HEK293T (cell line): ENCODE results near the gene LARP4B.

Experiments used
- CTCF ChIA-PET: fragments of 350-600 bp; formaldehyde crosslinking; extraction: SDS; loops from one replicate; lab custom pipeline; 2021; ENCODE audit warnings: antibody characterized with exemption, inconsistent platforms; lab: Yijun Ruan, JAX
- POLR2A ChIA-PET: fragments of 350-600 bp; formaldehyde crosslinking; extraction: SDS; loops from one replicate; lab custom pipeline; 2020; ENCODE audit warnings: antibody characterized with exemption, inconsistent platforms; lab: Yijun Ruan, JAX
- DNase-seq: peaks from one replicate; pipeline ENCODE4 v3.0.0; 2012; ENCODE audit warnings: mixed read lengths; ENCODE audit errors: extremely low spot score
- ARNT ChIP-seq: fragments of 450-650 bp; IDR thresholded peaks from 2 replicates; pipeline ENCODE4 v1.6.1; 2017; ENCODE audit warnings: mild to moderate bottlenecking
- BHLHE40 ChIP-seq: fragments of 450-650 bp; IDR thresholded peaks from 2 replicates; pipeline ENCODE4 v1.6.1; 2016; ENCODE audit warnings: mild to moderate bottlenecking, moderate library complexity, borderline replicate concordance
- CTBP1 ChIP-seq: fragments of 450-650 bp; IDR thresholded peaks from 2 replicates; pipeline ENCODE4 v1.6.1; 2016; ENCODE audit warnings: borderline replicate concordance
- ELF4 ChIP-seq: fragments of 450-650 bp; IDR thresholded peaks from 2 replicates; pipeline ENCODE4 v1.6.1; 2017; ENCODE audit warnings: antibody characterized with exemption
- FOXA1 ChIP-seq: fragments of 450-650 bp; IDR thresholded peaks from 2 replicates; pipeline ENCODE4 v1.6.1; 2016; ENCODE audit warnings: mild to moderate bottlenecking
- FOXK2 ChIP-seq: fragments of 450-650 bp; IDR thresholded peaks from 2 replicates; pipeline ENCODE4 v1.6.1; 2016; ENCODE audit warnings: mild to moderate bottlenecking
- FOXM1 ChIP-seq: fragments of 450-650 bp; IDR thresholded peaks from 2 replicates; pipeline ENCODE4 v1.6.1; 2017; ENCODE audit warnings: mild to moderate bottlenecking, borderline replicate concordance
- HDGF ChIP-seq: fragments of 450-650 bp; IDR thresholded peaks from 2 replicates; pipeline ENCODE4 v1.6.1; 2017; ENCODE audit warnings: antibody characterized with exemption, borderline replicate concordance
- L3MBTL2 ChIP-seq: fragments of 450-650 bp; conservative IDR thresholded peaks from 2 replicates; pipeline ENCODE4 v1.6.1; 2016; ENCODE audit warnings: mild to moderate bottlenecking
- LEF1 ChIP-seq: fragments of 450-650 bp; IDR thresholded peaks from 2 replicates; pipeline ENCODE4 v1.6.1; 2017; ENCODE audit warnings: mild to moderate bottlenecking, borderline replicate concordance
- NFRKB ChIP-seq: fragments of 450-650 bp; IDR thresholded peaks from 2 replicates; pipeline ENCODE4 v1.6.1; 2016; ENCODE audit warnings: mild to moderate bottlenecking, moderate library complexity
- PKNOX1 ChIP-seq: fragments of 450-650 bp; IDR thresholded peaks from 2 replicates; pipeline ENCODE4 v1.6.1; 2016
- SP1 ChIP-seq: fragments of 450-650 bp; IDR thresholded peaks from 2 replicates; pipeline ENCODE4 v1.6.1; 2017
- SUZ12 ChIP-seq: fragments of 450-650 bp; IDR thresholded peaks from 2 replicates; pipeline ENCODE4 v1.6.1; 2016; ENCODE audit warnings: mild to moderate bottlenecking
- TARDBP ChIP-seq: fragments of 450-650 bp; IDR thresholded peaks from 2 replicates; pipeline ENCODE4 v1.6.1; 2016
- ZNF384 ChIP-seq: fragments of 450-650 bp; IDR thresholded peaks from 2 replicates; pipeline ENCODE4 v1.6.1; 2016

LARP4B gene

DNA sequence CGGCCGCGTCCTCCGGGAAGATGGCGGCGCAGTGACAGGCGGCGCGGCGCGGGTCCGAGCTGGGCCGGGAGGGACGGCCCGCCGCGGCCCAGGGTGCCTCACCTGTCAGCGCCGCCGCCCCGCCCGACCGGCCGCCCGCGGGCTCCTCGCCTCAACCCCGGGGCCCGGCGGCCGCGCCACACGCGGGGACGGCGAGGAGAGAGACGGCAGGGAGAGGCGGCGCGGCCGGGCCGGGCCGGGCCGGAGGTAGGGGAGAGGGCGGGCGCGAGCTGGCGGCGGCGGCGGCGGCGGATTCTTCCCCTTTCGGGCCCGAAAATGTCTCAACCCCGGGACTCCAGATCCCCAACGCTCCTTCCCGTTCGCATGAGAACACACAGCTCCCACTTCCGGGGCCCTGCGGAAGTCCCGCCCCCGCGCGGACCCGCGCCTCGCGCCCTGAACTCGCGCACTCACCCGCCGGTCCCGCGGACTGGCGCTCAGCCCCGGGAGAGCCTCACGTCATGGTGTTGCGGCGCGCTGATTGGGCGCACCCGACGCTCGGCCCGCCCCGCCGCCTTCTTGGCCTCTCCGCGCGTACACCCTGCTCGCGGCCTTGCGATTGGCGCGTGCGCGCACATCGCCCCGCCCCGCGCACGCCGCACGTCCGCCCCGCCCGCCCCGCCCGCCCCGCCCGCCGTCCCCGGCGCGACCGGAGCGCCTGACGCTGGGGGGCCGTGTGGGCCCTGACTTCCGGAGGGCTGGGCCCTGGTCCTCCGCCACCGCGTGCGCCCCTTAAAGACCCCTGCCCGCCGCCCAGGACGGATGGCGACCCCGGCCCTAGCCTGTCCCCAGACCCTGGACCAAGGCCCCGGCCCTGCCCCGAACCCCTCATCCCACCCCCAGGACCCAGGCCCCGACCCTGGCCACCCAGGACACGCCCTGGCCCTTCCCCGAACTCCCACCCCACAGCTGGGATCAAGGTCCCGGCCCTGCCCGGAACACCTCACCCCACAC, at the start of gene LARP4B:
Gene LARP4B (minus strand): TSS at position 380 of the 993 bp plus-strand sequence. CDS start 45,984 bp downstream, outside the sequence.
- TF ChIP-seq FOXM1 (0 out of 2 replicates have a peak, but pooled peaks have one; percentile 15), ARNT (0 out of 2 replicates have a peak, but pooled peaks have one; percentile 11), HDGF (no peak), FOXK2 (no peak), BHLHE40 (no peak), PKNOX1 (peak; percentile 64; the same call in 1 of the 2 replicates), SUZ12 (no peak)
- ChIA-PET POLR2A (interaction anchor here (0.6 to 1.0 kb wide), 8 partner anchors 11 to 265 kb away, joined by 3 to 7 read pairs (median 3); partner anchors contain the start of gene GTPBP4), CTCF (interaction anchor here (0.6 kb wide), 1 partner anchor 73 kb away, joined by 3 read pairs; no protein-coding TSS in a partner anchor)
- DNase-seq: peak; percentile 98

DNA sequence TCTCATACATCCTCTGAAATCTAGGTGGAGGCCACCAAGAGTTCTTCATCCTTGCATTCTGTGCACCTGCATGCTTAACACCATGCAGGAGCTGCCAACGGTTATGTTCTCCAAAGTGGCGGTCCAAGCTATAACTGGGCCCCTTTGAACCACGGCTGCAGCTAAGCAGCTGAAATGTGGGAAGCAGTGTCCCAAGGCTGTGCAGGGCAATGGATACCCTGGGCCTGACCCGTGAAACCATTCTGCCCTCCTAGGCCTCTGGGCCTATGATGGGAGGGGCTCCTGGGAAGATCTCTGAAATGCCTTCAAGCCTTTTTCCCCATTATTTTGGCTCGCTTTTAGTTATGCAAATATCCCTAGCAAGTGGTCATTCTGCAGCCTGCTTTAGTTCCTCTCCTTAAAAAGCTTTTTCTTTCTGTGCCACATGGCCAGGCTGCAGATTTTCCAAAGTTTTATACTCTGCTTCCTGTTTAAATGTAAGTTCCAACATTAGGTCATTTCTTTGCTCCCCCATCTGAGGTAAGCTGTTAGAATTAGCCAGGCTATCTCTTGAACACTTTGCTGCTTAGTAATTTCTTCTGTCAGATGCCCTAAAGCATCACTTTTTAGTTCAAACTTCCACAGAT, 49.1 kb upstream of the LARP4B start:
- no peak for DNase-seq
- ChIA-PET CTCF (no interaction called here), POLR2A (no interaction called here)
- TF ChIP-seq FOXA1: no peak
- TF ChIP-seq L3MBTL2: 0 out of 2 replicates have a peak, but pooled peaks have one; percentile 17
- TF ChIP-seq FOXM1: no peak
- no peak for TF ChIP-seq SP1

- TF ChIP-seq NFRKB: no peak
- TF ChIP-seq SUZ12: no peak
- no peak for TF ChIP-seq LEF1
- no peak for TF ChIP-seq FOXK2
- TF ChIP-seq PKNOX1: no peak
- no peak for TF ChIP-seq BHLHE40
- TF ChIP-seq CTBP1: no peak
- TF ChIP-seq L3MBTL2: no peak; the same call in 1 of the 2 replicates
- TF ChIP-seq SP1: no peak
- no peak for TF ChIP-seq ARNT
- no peak for TF ChIP-seq ZNF384
- no peak for TF ChIP-seq FOXM1
- ChIA-PET POLR2A (no interaction called here), CTCF (no interaction called here)
- no peak for DNase-seq
Observed at GRCh38 chr10:978826-979421, 47.4 kb upstream of the LARP4B start.

- POLR2A ChIA-PET: no interaction called here
- no peak for DNase-seq
- CTCF ChIA-PET: no interaction called here
- TF ChIP-seq ELF4: no peak
- TF ChIP-seq L3MBTL2: no peak
- no peak for TF ChIP-seq LEF1
- no peak for TF ChIP-seq ZNF384
- no peak for TF ChIP-seq SUZ12
- TF ChIP-seq FOXA1: no peak
- no peak for TF ChIP-seq BHLHE40
- TF ChIP-seq TARDBP: no peak
- TF ChIP-seq FOXK2: no peak
- no peak for TF ChIP-seq ARNT
- no peak for TF ChIP-seq CTBP1
- TF ChIP-seq PKNOX1: no peak
- TF ChIP-seq HDGF: no peak
- no peak for TF ChIP-seq NFRKB
- TF ChIP-seq FOXM1: no peak
Observed at GRCh38 chr10:976316-976715, 44.8 kb upstream of the LARP4B start.

DNA sequence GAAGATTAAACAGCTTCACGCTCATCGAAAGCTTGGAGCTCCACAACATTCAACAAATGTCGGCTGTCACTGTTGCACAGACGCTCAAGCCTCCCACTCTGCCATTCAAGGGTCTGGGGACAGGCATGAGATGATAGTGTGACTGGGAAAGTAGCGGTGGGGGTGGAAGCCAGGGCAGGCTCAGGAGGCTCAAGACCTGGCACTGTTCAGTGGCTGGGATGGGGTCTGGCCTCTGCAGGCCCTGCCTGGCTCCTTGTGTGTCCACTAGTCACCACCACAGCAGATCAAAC, 43.2 kb upstream of the LARP4B start:
- TF ChIP-seq LEF1 (no peak), HDGF (no peak), FOXM1 (no peak), SP1 (no peak), ARNT (no peak), FOXA1 (no peak), ZNF384 (no peak), FOXK2 (no peak), L3MBTL2 (no peak), BHLHE40 (no peak), SUZ12 (no peak), NFRKB (no peak), CTBP1 (no peak), TARDBP (no peak), ELF4 (no peak), PKNOX1 (no peak)
- CTCF ChIA-PET: no interaction called here
- no peak for DNase-seq
- POLR2A ChIA-PET: interaction anchor here (0.6 to 1.7 kb wide), 3 partner anchors 10 to 90 kb away, joined by 3 to 5 read pairs (median 3); partner anchors contain the start of gene GTPBP4
